H1 (cell line): ENCODE measurements around the gene WASL. TPM values are rescaled to one million over a fixed set of nuclear protein-coding genes. Genes with fewer than 3 reads are reported as not detected.

ENCODE experiments used
- CTCF ChIA-PET: fragments of 300-600 bp; sonication (Branson Sonifier 250); formaldehyde crosslinking; loops from one replicate; lab custom pipeline; 2021; ENCODE audit not compliant: partially characterized antibody; lab: Charles Lee
- POLR2A ChIA-PET: fragments of 300-600 bp; sonication (Branson Sonifier 250); formaldehyde crosslinking; loops from one replicate; lab custom pipeline; 2021; ENCODE audit warnings: inconsistent platforms; ENCODE audit not compliant: partially characterized antibody; lab: Charles Lee
- DNase-seq, 2 experiments: peaks; one replicate each; pipeline versions ENCODE4 v3.0.0 to v3.0.0-alpha.2; 2010 to 2022; ENCODE audit warnings: low spot score in 2 of 2, low read depth in 1 of 2, mixed read lengths in 1 of 2
- FAIRE-seq: peaks from 2 replicates; lab custom pipeline; 2011; peaks lifted over from hg19 to GRCh38; lab: Jason Lieb, UNC
- H2AFZ ChIP-seq: 2 replicates; pipeline ENCODE4 v1.8.1; 2012; ENCODE audit warnings: low read length, inconsistent platforms
- H2AK5ac ChIP-seq: 2 replicates; pipeline ENCODE4 v1.6.1; 2013; ENCODE audit warnings: low read depth, low read length
- H2BK120ac ChIP-seq: replicated peaks from 2 replicates; pipeline ENCODE3; 2013; ENCODE audit warnings: low read depth, low read length, inconsistent platforms
- H2BK12ac ChIP-seq: 2 replicates; pipeline ENCODE4 v1.6.1; 2013; ENCODE audit warnings: low read depth, low read length
- H2BK15ac ChIP-seq: 2 replicates; pipeline ENCODE4 v1.6.1; 2013; ENCODE audit warnings: low read length
- H2BK20ac ChIP-seq: 2 replicates; pipeline ENCODE4 v1.6.1; 2013; ENCODE audit warnings: low read length
- H2BK5ac ChIP-seq: 2 replicates; pipeline ENCODE4 v1.6.1; 2013; ENCODE audit warnings: low read depth, low read length
- H3K14ac ChIP-seq: 2 replicates; pipeline ENCODE4 v1.6.1; 2013; ENCODE audit warnings: inconsistent platforms; ENCODE audit not compliant: insufficient read length
- H3K18ac ChIP-seq: 2 replicates; pipeline ENCODE4 v1.6.1; 2013; ENCODE audit warnings: low read length; ENCODE audit errors: extremely low read depth
- H3K23ac ChIP-seq: 2 replicates; pipeline ENCODE4 v1.6.1; 2013; ENCODE audit warnings: inconsistent platforms; ENCODE audit not compliant: insufficient read length
- H3K23me2 ChIP-seq: 2 replicates; pipeline ENCODE4 v1.6.1; 2013; ENCODE audit warnings: low read depth, low read length
- H3K27ac ChIP-seq: 2 replicates; pipeline ENCODE4 v1.6.1; 2011; ENCODE audit warnings: low read depth, low read length, inconsistent platforms
- H3K27me3 ChIP-seq, 4 experiments: replicated peaks in 1 of 4; 1 replicate in 1 of 4; 2 replicates in 3 of 4; pipeline versions ENCODE4 v1.6.1 to v1.8.1; 2011 to 2013; ENCODE audit warnings: low read length in 3 of 4, mild to moderate bottlenecking in 3 of 4, inconsistent platforms in 2 of 4, mixed read lengths in 2 of 4, moderate library complexity in 1 of 4; ENCODE audit not compliant: control insufficient read depth in 3 of 4, insufficient read depth in 3 of 4; ENCODE audit errors: extremely low read depth in 1 of 4
- H3K36me3 ChIP-seq, 4 experiments: 2 replicates each; pipeline versions ENCODE4 v1.6.1 to v1.8.1; 2011 to 2013; ENCODE audit warnings: mild to moderate bottlenecking in 4 of 4, low read length in 3 of 4, moderate library complexity in 2 of 4, control low read depth in 1 of 4, inconsistent platforms in 1 of 4; ENCODE audit not compliant: insufficient read depth in 4 of 4, control insufficient read depth in 2 of 4
- H3K4ac ChIP-seq: replicated peaks from 2 replicates; pipeline ENCODE3; 2013; ENCODE audit warnings: low read length, low read depth, mixed read lengths, inconsistent platforms; ENCODE audit not compliant: insufficient read length
- H3K4me1 ChIP-seq, 4 experiments: replicated peaks in 1 of 4; 1 replicate in 1 of 4; 2 replicates in 3 of 4; pipeline versions ENCODE4 v1.6.1 to v1.8.1; 2011 to 2013; ENCODE audit warnings: low read length in 3 of 4, inconsistent platforms in 2 of 4, mixed read lengths in 1 of 4; ENCODE audit not compliant: insufficient read depth in 4 of 4, control insufficient read depth in 3 of 4
- H3K4me2 ChIP-seq, 2 experiments: 2 replicates each; pipeline versions ENCODE4 v1.6.1 to v1.8.1; 2011 to 2013; ENCODE audit warnings: low read depth in 2 of 2, low read length in 2 of 2, control low read depth in 1 of 2, inconsistent platforms in 1 of 2, mild to moderate bottlenecking in 1 of 2; ENCODE audit not compliant: insufficient read depth in 1 of 2
- H3K4me3 ChIP-seq, 4 experiments: fragments of 200-600, 300-600 bp in 1 of 4; sonication (generic), shearing (Covaris generic), sonication (Bioruptor Twin) in 1 of 4; 2 replicates each; pipeline versions ENCODE4 v1.5.1 to v1.8.1; 2011 to 2016; ENCODE audit warnings: low read length in 4 of 4, low read depth in 3 of 4, control low read depth in 2 of 4, inconsistent platforms in 2 of 4, mild to moderate bottlenecking in 2 of 4, mixed read lengths in 1 of 4, moderate library complexity in 1 of 4; ENCODE audit not compliant: insufficient read depth in 2 of 4; ENCODE audit errors: extremely low read depth in 1 of 4
- H3K56ac ChIP-seq: replicated peaks from 2 replicates; pipeline ENCODE3; 2013; ENCODE audit warnings: low read depth, mild to moderate bottlenecking, mixed read lengths, low read length, inconsistent platforms; ENCODE audit not compliant: insufficient read length
- H3K79me1 ChIP-seq: 2 replicates; pipeline ENCODE4 v1.6.1; 2013; ENCODE audit warnings: low read depth, low read length, control low read depth
- H3K79me2 ChIP-seq, 2 experiments: 2 replicates each; pipeline versions ENCODE4 v1.6.1 to v1.8.1; 2012 to 2013; ENCODE audit warnings: low read length in 2 of 2, mild to moderate bottlenecking in 2 of 2, inconsistent platforms in 1 of 2; ENCODE audit not compliant: insufficient read depth in 2 of 2, control insufficient read depth in 1 of 2
- H3K9ac ChIP-seq, 4 experiments: replicated peaks in 1 of 4; 1 replicate in 1 of 4; 2 replicates in 3 of 4; pipeline versions ENCODE4 v1.6.1 to v1.8.1; 2011 to 2013; ENCODE audit warnings: low read depth in 3 of 4, low read length in 3 of 4, control low read depth in 2 of 4, mild to moderate bottlenecking in 2 of 4, moderate library complexity in 2 of 4, inconsistent platforms in 1 of 4; ENCODE audit errors: extremely low read depth in 1 of 4
- H3K9me3 ChIP-seq, 2 experiments: 2 replicates each; pipeline versions ENCODE4 v1.6.1 to v1.8.1; 2012 to 2013; ENCODE audit warnings: mild to moderate bottlenecking in 2 of 2, moderate library complexity in 2 of 2, control low read depth in 1 of 2, inconsistent platforms in 1 of 2, low read depth in 1 of 2, low read length in 1 of 2, mixed read lengths in 1 of 2; ENCODE audit not compliant: insufficient read depth in 2 of 2
- H4K20me1 ChIP-seq, 2 experiments: replicated peaks in 1 of 2; 2 replicates each; pipeline versions ENCODE3 to v1.8.1; 2011 to 2013; ENCODE audit warnings: inconsistent platforms in 2 of 2, low read length in 2 of 2, mild to moderate bottlenecking in 1 of 2; ENCODE audit not compliant: insufficient read depth in 2 of 2, control insufficient read depth in 1 of 2
- H4K5ac ChIP-seq: 2 replicates; pipeline ENCODE4 v1.6.1; 2013; ENCODE audit warnings: low read length, low read depth, mixed read lengths, inconsistent platforms; ENCODE audit not compliant: insufficient read length
- H4K8ac ChIP-seq: 2 replicates; pipeline ENCODE4 v1.8.0; 2013; ENCODE audit warnings: mild to moderate bottlenecking, moderate library complexity, low read length, inconsistent platforms; ENCODE audit not compliant: insufficient read depth; ENCODE audit errors: extremely low read depth
- H4K91ac ChIP-seq: replicated peaks from 2 replicates; pipeline ENCODE3; 2013; ENCODE audit warnings: low read length, mixed read lengths, inconsistent platforms; ENCODE audit not compliant: insufficient read length
- CBX8 ChIP-seq: fragments of 300-800, 300-1000 bp; sonication (generic); IDR thresholded peaks from 2 replicates; pipeline ENCODE4 v1.7.1; 2016; ENCODE audit warnings: low read depth, low read length, borderline replicate concordance
- E2F6 ChIP-seq: IDR thresholded peaks from 2 replicates; pipeline ENCODE4 v1.6.1; 2012; ENCODE audit warnings: inconsistent platforms
- HDAC2 ChIP-seq, 2 experiments: fragments of 300-600 bp in 1 of 2; sonication (generic) in 1 of 2; IDR thresholded peaks; 2 replicates each; pipeline ENCODE4 v1.6.1; 2011 to 2012; ENCODE audit warnings: low read depth in 2 of 2, low read length in 2 of 2, mild to moderate bottlenecking in 2 of 2, moderate library complexity in 2 of 2, borderline replicate concordance in 1 of 2, inconsistent platforms in 1 of 2
- KDM5A ChIP-seq: fragments of 200-600 bp; IDR thresholded peaks from 2 replicates; pipeline ENCODE4 v1.7.1; 2012; ENCODE audit warnings: mild to moderate bottlenecking, low read length, inconsistent platforms, mixed read lengths
- WGBS, 2 experiments: shearing (Covaris generic) in 1 of 2; methylation state at CpG; one replicate each; pipeline versions ENCODE4 v1.1.6 to v1.1.7; 2013 to 2015; ENCODE audit warnings: low lambda C conversion rate in 2 of 2, mixed read lengths in 2 of 2, inconsistent platforms in 1 of 2, low coverage in 1 of 2, missing lambda C conversion rate in 1 of 2; ENCODE audit not compliant: insufficient replicate concordance in 2 of 2, insufficient coverage in 1 of 2, insufficient read length in 1 of 2; ENCODE audit errors: extremely low coverage in 1 of 2, missing lambda C conversion rate in 1 of 2; 5-methylcytosine and 5-hydroxymethylcytosine counted together
- polyA plus RNA-seq, 7 experiments: library from polyadenylated mRNA; depleted of rRNA in 3 of 7; stranded (reverse) in 5 of 7; unstranded in 2 of 7; fragments of >200 nt in 5 of 7; fragments of 200-250 nt in 2 of 7; gene quantifications; 1 replicate in 5 of 7; 2 replicates in 1 of 7; 4 replicates in 1 of 7; pipeline versions ENCODE4 v1.2.1 to v1.2.3, GENCODE V29; 2011 to 2013; ENCODE audit warnings: missing spikeins in 2 of 7, mixed read lengths in 2 of 7
- total RNA-seq: library from RNA; stranded (reverse); fragmentation: NEBNext Ultra II Directional; extraction: Animal tissue kit (Norgen Biotek cat#: 25700); gene quantifications from 2 replicates; pipeline ENCODE4 v1.2.1, GENCODE V29; 2021

The WASL gene
- total and polyA plus RNA-seq, 2 of the 8 experiments (the other 6 are each of a cell fraction or from before 2014, with no cell fraction given), result 7.7 to 38.9 TPM

GRCh38 chr7:123695944-123696677, 52.7 kb downstream of the WASL start:
- CTCF ChIA-PET, result no interaction called here
- WGBS, 2 experiments, result 96% methylated on average over 3 of the region's 3 CpGs; no CpG with 5 or more reads in 1 of the 2 experiments
- POLR2A ChIA-PET, result no interaction called here
- TF ChIP-seq KDM5A, result no peak
- TF ChIP-seq HDAC2 (IDR thresholded peaks at IDR 0.05; ENCODE audit: borderline replicate concordance in 1 of 2, low read depth in 2 of 2, low read length in 2 of 2), result no peak
- TF ChIP-seq E2F6, result no peak
- no peak for TF ChIP-seq CBX8

More at GRCh38 chr7:123695944-123696677, 52.7 kb downstream of the WASL start:
- H2AFZ ChIP-seq, result no peak overlapping the region
- no peak overlapping the region for H4K8ac ChIP-seq
- H3K4ac ChIP-seq, result no peak overlapping the region
- peaks cover 0 to 63% (median 13%) of the 10 kb centered on the region in 4 experiments; a peak in 4 of 8 replicates for H3K36me3 ChIP-seq
- H3K79me2 ChIP-seq, result no peaks in the 10 kb centered on the region
- no peaks in the 10 kb centered on the region for H3K27me3 ChIP-seq
- no peaks in the 10 kb centered on the region for H3K79me1 ChIP-seq
- no peak overlapping the region for H3K27ac ChIP-seq
- H2BK120ac ChIP-seq, result no peak overlapping the region
- peaks cover 0 to 3% (median 1%) of the 10 kb centered on the region in 4 experiments; a peak in 3 of 7 replicates for H3K4me1 ChIP-seq
- no peak overlapping the region for H3K4me2 ChIP-seq
- H2AK5ac ChIP-seq, result no peak overlapping the region
- H3K4me3 ChIP-seq, result no peak overlapping the region
- H2BK5ac ChIP-seq, result no peak overlapping the region
- no peak overlapping the region for H2BK15ac ChIP-seq
- H3K9ac ChIP-seq, result no peak overlapping the region
- no peak overlapping the region for H4K91ac ChIP-seq
- no peak for DNase-seq
- H3K23me2 ChIP-seq, result no peaks in the 10 kb centered on the region
- H3K23ac ChIP-seq, result no peak overlapping the region
- H4K20me1 ChIP-seq, result peaks cover 0 to 2% of the 10 kb centered on the region in 2 experiments
- no peak overlapping the region for H2BK20ac ChIP-seq
- no peak overlapping the region for H3K14ac ChIP-seq
- no peak overlapping the region for H3K56ac ChIP-seq
- no peak overlapping the region for H4K5ac ChIP-seq
- no peaks in the 10 kb centered on the region for H3K9me3 ChIP-seq
- H3K18ac ChIP-seq, result no peak overlapping the region
- no peak for FAIRE-seq
- no peak overlapping the region for H2BK12ac ChIP-seq
